Upper lobe of left lung (tissue), 4 donors: ENCODE data around the gene HK1.

ENCODE experiments used
- CTCF ChIP-seq, 6 experiments: fragments of 450-650 bp in 4 of 6; fragments of 200-600 bp in 2 of 6; sonication (generic) in 2 of 6; IDR thresholded peaks; one replicate each; pipeline ENCODE4 v1.5.1; 2016 to 2019; ENCODE audit warnings: antibody characterized with exemption in 6 of 6
- EP300 ChIP-seq, 4 donors: sonication (generic); formaldehyde crosslinking; IDR thresholded peaks; one replicate each; pipeline ENCODE4 v1.5.1; 2017; ENCODE audit warnings: antibody characterized with exemption in 4 of 4, control low read depth in 2 of 4
- POLR2A ChIP-seq, 4 donors: fragments of 450-650 bp; IDR thresholded peaks; one replicate each; pipeline ENCODE4 v1.5.1; 2016 to 2017; ENCODE audit warnings: antibody characterized with exemption in 4 of 4, mild to moderate bottlenecking in 2 of 4

- no peak for TF ChIP-seq EP300 (IDR thresholded peaks at IDR 0.05)
- TF ChIP-seq CTCF (IDR thresholded peaks at IDR 0.05): no peak
- no peak for TF ChIP-seq POLR2A (IDR thresholded peaks at IDR 0.05)
Measured at GRCh38 chr10:69324583-69324982, 46.3 kb downstream of the HK1 start.
